ENCODE measurements around the gene ZNF865.
A peak's percentile ranks its signal among the peaks of the same experiment; 100 is the strongest.

Gene ZNF865

DNA sequence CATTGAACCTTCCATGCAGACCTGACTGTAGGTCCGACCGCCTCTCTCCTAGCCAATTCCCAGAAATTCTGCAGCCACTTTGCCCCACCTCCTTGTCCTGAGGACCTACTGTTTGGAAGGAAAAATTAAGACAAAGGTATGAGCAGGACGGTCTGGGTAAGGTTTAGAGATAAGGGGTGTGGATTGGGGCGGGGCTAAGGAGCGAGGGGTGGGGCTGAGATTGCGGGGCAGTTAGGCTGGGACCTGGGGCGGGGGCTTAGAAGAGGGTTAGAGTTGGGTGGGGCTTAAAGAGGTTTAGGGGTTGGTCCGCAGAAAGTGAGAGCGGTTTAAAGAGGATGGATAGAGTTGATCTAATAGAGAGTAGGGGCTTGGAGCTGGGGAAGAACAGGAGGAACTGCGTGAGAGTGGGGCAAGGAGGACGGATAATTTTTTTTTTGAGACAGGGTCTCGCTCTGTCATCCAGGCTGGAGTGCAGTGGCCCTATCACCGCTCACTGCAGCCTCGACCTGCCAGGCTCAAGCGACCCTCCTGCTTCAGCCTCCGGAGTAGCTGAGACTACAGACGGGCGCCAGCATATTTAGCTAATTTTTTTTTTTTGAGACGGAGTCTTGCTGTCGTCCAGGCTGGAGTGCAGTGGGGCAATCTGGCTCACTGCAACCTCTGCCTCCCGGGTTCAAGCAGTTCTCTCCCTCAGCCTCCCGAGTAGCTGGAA, 1.7 kb upstream of the ZNF865 start:
- DNase-seq (ENCODE audit: low read depth in 2 of 3, low spot score in 1 of 3): no peak

DNA sequence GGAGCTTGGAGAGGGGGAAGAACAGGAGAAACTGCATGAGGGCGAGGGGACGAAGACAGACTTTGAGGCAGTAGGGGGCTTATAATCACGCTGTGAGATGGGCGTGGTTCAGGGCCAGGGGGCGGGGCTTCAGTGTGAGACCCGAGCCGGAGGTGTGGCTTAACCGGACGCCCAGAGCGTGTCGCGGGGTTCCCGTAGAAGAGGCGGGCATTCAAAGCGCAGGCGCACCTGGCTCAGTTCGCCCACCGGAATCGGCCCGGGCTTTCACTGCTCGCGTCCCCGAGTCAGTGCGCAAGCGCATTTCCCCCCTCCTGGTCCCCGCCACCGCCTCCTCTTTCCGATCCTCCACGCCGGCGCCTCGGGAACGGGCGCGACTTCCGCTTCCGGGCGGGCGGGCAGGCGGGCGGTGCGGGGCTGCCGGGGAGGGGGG, 225 bp upstream of the ZNF865 start:
- peak; percentile 97 to 99 (median 99) for DNase-seq (ENCODE audit: low read depth in 2 of 3, low spot score in 1 of 3)

- DNase-seq (ENCODE audit: low read depth in 2 of 3, low spot score in 1 of 3): no peak
These were observed 982 bp downstream of the ZNF865 start for GRCh38 chr19:55606471-55606787.

DNA sequence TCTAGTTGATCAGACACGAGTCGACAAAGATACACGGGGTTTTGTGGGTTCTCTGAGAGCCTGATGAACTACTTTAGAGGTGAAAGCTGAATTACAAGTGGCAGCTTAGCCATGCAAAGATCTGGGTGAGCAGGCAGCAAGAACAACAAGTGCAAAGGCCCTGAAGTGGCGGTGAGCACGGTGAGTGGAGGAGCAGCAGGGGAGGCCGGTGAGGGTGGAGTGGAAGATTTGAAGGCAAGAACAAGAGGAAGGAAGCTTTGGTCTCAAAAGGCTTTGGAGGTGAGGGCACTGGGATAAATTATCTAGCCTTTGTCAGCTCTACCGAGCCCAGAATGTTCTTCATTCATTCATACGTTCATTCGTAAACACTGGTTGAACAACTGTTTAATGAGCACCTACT, 1.4 kb downstream of the ZNF865 start:
- no peak for DNase-seq (ENCODE audit: low read depth in 2 of 3, low spot score in 1 of 3)

GRCh38 chr19:55609326-55609725, 3.9 kb downstream of the ZNF865 start:
- no peak for DNase-seq (ENCODE audit: low read depth in 2 of 3, low spot score in 1 of 3)

GRCh38 chr19:55611300-55611982, 6.0 kb downstream of the ZNF865 start:
- no peak for DNase-seq (ENCODE audit: low read depth in 2 of 3, low spot score in 1 of 3)

DNA sequence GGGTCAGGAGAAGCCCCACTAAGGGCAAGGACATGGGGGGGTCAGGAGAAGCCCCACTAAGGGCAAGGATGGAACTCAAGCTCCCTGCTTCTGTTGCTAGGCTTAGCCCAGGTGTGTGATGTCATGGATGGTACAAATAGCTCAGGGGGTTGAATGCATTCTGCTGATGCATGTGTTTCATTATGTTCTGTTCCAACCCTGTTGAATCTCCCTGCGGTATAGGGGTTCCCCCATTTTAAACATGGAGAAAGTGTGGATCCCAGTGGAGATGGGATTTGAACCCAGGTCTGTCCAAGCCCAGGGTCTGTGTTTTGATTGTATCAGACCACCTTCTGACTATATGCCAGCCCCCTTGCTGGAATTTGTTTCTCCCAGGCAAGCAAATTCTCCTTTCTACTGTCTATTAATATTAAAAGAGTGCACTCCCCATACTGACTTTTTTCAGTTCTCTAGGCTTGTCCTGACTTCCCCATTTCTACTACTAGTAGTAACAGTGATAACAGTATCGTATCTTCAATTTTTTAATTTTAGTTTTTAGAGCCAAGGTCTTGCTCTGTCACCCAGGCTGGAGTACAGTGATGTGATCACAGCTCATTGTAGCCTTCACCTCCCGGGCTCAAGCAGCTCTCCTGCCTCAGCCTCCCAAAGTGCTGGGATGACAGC, 6.7 kb downstream of the ZNF865 start:
- DNase-seq (ENCODE audit: low read depth in 2 of 3, low spot score in 1 of 3): no peak

GRCh38 chr19:55613396-55613795, 7.9 kb downstream of the ZNF865 start:
- no peak for DNase-seq (ENCODE audit: low read depth in 2 of 3, low spot score in 1 of 3)

DNA sequence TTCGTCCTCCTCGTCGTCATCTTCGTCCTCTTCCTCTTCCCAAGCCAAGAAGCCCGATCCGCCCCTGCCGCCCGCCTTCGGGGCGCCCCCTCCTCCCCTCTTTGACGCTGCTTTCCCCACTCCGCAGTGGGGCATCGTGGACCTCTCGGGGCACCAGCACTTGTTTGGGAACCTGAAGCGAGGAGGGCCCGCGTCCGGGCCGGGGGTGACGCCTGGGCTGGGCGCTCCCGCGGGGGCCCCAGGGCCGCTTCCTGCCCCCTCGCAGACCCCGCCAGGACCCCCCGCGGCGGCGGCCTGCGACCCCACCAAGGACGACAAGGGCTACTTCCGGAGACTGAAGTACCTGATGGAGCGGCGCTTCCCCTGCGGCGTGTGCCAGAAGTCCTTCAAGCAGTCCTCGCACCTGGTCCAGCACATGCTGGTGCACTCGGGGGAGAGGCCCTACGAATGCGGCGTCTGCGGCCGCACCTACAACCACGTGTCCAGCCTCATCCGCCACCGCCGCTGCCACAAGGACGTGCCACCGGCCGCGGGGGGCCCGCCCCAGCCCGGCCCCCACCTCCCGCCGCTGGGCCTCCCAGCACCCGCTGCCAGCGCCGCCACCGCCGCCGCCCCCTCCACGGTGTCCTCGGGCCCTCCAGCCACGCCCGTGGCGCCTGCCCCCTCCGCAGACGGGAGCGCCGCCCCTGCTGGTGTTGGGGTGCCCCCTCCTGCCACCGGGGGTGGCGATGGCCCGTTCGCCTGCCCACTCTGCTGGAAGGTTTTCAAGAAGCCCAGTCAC, 8.7 kb downstream of the ZNF865 start:
- DNase-seq (ENCODE audit: low read depth in 2 of 3, low spot score in 1 of 3): no peak

- DNase-seq (ENCODE audit: low read depth in 2 of 3, low spot score in 1 of 3): no peak
These were observed 9.5 kb downstream of the ZNF865 start for GRCh38 chr19:55614711-55615542.

- no peak for DNase-seq (ENCODE audit: low read depth in 2 of 3, low spot score in 1 of 3)
These were observed 10.3 kb downstream of the ZNF865 start for GRCh38 chr19:55615543-55616394.

- DNase-seq (ENCODE audit: low read depth in 2 of 3, low spot score in 1 of 3): no peak
These were observed 11.0 kb downstream of the ZNF865 start for GRCh38 chr19:55616395-55616875.

- no peak for DNase-seq (ENCODE audit: low read depth in 2 of 3, low spot score in 1 of 3)
These were observed 12.0 kb downstream of the ZNF865 start for GRCh38 chr19:55617426-55617825.

- DNase-seq (ENCODE audit: low read depth in 2 of 3, low spot score in 1 of 3): no peak
These were observed 13.0 kb downstream of the ZNF865 start for GRCh38 chr19:55618426-55618825.

DNA sequence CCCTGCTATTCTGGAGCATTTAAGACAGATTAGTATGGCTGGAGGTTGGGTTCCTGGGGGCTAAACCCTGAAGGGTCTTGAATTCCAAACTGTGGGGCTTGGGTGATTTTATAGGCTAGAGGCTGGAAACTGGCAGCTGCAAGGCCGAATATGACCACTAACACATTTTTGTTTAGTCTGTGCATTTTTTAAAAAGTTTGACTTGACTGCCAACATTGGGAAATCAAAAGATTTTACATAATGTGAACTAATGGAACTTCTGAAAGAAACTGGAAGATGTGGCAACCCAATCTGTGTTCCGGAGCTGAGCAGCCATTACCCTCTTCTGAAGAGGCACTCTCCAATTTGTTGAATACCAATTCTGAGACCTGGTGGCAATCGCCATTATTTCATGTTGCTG, 13.8 kb downstream of the ZNF865 start:
- no peak for DNase-seq (ENCODE audit: low read depth in 2 of 3, low spot score in 1 of 3)

DNA sequence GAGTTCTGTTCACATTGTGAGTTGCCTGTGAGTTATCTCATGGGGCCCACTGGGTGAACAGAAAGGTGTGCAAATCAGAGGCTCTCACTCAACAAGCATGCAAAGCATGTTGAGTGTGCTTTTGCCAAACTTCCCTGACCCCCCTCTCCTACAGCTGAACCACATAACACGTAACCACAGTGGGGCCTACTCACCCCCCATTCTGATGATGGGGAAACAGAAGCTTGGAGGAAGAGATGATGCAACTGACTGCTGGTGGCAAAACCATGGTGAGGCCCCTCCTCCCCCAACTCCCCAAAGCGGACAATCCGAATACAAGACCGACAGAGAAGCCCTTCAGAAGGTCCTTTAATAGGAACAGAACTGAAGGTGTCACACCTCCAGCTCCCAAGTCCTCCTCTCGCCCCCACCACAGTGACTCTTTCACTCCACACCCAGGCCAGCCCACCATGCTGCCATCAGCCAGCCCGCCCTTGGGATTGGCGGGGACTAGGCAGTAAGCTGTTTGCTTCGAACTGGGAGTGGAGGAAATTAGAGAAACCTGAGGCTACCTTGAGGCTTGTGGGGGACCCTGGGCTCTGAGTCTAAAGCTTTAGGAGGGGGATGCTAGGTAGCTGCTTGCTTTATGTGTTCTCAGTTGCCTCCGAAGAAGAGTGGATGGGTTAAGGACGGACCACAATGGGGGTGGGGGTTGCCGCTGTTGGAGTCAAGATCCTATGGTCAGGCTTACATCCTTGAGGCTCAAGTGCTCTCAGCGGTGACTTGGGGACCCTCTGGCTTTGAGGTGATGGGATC, 15.2 kb downstream of the ZNF865 start:
- no peak for DNase-seq (ENCODE audit: low read depth in 2 of 3, low spot score in 1 of 3)

DNA sequence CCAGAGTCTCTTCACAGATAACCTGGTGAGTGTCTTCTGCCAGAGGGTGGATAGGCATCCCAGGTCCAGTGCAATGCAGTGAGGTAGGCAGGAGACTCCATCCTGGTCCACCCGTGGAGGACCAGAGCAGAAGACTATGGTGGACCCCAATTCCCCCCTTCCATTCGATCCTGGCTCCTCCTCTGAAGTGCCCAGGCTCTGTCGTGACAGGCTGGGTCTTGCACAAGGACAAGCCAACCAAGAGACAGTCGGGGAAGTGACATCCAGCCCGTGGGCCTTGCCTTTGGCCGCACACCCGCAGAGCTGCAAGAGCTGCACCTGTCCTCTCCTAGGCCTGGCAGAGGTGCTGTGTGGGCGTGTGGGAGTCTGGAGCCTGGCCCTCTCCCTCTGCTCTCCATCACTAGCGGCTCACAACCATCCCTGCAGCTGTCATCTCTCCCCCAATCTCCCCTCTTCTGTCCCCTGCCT, 15.8 kb downstream of the ZNF865 start:
- no peak for DNase-seq (ENCODE audit: low read depth in 2 of 3, low spot score in 1 of 3)

- no peak for DNase-seq (ENCODE audit: low read depth in 2 of 3, low spot score in 1 of 3)
These were observed 16.3 kb downstream of the ZNF865 start for GRCh38 chr19:55621673-55622231.
